GM18909 (cell line): ENCODE measurements around the gene PVRIG.
"Not testable (repeated sequence)": the region's sequence is repeated elsewhere in the genome, so short reads cannot be mapped to it uniquely, and the experiment has no call there.

ENCODE experiments used
- ATAC-seq: cut with Tn5 transposase; IDR thresholded peaks from one replicate; pipeline ENCODE4 v1.9.1; 2021; ENCODE audit warnings: mild to moderate bottlenecking; ENCODE audit not compliant: unreplicated experiment, poor library complexity

PVRIG gene

DNA sequence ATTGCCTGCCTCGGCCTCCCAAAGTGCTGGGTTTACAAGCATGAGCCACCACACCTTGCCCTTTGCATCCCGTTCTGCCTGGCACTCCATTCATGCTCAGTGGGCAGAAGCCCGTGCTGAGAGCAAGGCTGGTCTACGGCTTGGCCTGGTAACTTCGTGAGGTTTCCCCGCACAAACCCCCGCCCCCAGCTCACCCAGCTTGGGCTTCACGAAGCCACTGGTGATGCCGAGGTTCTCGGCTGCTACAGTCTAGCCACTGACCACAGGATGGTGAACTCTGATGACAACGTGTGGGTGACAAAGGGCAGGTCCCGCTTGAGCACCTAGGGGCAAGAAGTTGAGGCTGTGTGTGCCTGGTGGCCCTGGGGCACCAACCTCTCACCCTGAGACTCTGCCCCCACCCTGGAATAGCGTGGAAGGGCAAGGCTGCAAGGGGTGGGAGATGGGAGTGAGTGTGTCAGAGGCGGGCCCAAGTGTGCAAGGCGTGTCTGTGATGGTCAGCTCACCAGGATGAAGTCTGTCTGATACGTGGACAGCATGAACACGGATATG is 3.7 kb downstream of the PVRIG start:
- not testable (repeated sequence) for ATAC-seq

DNA sequence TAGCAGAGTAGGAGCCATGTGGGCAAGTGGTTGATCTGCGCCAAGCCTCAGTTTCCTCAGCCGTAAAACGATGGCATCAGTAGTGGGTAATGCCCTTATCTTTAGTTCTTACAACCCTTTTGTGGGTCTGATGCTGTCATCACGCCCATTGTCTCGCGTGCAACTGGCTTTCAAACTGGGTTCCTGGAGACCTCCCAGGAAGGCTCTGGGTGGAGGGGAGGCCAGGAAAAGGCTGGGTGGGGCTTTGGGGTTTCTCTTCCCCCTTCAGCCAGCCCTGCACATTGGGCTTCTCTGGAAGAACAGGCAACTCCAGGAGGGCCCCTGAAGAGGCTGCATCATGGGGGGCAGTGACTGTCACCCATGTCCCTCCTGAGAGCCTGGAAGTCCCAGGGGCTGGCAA is 5.1 kb downstream of the PVRIG start:
- not testable (repeated sequence) for ATAC-seq

DNA sequence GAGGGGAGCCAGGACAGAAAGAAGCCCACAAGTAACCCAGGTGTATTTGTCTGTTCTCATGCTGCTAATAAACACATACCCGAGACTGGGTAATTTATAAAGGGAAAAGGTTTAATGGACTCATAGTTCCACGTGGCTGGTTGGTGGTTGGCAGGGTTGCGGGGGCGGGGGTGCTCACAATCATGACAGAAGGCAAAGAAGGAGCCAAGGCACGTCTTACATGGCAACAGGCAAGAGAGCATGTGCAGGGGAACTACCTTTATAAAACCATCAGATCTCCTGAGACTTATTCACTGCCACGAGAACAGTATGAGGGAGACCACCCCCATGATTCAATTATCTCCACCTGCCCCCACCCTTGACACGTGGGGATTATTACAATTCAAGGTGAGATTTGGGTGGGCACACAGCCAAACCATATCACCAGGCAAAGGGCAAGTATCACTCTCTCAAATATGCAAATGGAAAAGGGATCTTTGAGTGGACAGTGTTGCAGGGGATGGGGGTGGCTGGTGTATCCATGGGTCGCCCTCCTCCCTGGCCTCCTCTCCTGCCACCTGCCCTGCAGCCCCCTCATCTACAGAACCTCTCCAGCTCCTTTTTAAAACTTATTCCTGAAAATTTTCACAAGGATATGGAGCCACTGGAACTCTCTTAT is 15.0 kb downstream of the PVRIG start:
- not testable (repeated sequence) for ATAC-seq

DNA sequence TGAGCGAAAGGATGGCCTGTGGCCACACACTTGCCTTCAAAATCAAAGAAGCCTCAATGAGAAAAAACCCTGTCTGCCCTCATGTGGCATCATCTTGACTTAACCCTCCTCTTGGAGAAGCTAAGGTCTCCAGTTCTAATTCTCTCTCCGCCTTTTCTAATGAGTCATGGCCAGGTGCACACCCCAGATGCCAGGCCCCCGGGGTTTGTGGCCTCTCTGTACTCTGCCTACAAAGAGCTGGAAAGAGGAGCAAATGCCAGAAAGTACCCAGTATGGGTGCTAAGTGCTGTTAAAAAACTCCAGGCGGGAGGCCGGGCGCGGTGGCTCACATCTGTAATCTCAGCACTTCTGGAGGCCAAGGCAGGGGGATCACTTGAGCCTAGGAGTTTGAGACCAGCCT is 20.2 kb downstream of the PVRIG start:
- not testable (repeated sequence) for ATAC-seq

DNA sequence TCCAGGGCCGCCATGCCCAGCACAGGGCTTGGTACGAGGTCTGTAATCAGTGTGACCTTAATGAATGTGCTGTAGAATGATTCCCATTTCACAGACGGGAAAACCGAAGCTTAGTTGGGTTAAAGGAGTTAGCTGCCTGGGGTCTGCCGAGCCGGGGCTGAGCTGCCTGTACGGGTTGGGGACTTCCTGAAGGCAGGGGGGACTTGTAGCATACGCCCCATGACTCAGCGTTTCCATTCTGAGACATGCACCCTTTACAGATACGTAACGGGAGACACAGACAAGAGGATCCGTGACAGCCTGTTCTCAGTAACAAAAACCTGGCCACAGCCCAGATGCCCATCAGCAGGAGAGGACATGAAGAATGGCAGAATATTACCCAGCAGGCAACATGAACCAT is 23.6 kb downstream of the PVRIG start:
- ATAC-seq = not testable (repeated sequence)

DNA sequence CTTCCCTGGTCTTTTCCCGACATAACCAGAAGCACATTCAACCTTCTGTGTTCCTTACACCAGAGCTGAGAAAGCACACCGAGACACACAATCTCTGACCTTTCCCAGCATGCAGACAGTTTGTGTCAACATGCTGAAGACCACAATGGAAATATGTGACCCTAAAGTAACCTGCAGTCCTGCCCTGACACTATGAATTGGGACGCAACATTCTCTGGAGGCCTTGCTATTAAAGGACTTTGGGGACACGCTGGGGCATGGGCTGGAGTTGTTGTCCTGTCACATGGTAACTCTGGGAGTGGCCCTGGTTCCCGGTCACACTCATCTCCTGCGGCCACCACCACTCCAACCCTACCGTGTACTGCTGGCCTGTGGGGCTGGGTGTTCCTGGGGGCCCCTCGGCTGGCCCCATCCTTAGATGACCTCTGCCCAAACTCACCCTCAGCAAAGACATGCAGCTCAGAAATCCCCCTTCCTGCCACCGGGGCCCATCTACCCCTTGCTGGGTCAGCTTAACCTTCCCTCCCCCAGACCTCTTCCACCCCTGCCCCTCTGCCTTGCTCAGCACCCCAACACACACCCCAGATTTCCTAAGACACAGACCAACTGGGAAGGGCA is 25.3 kb downstream of the PVRIG start:
- ATAC-seq = not testable (repeated sequence)

DNA sequence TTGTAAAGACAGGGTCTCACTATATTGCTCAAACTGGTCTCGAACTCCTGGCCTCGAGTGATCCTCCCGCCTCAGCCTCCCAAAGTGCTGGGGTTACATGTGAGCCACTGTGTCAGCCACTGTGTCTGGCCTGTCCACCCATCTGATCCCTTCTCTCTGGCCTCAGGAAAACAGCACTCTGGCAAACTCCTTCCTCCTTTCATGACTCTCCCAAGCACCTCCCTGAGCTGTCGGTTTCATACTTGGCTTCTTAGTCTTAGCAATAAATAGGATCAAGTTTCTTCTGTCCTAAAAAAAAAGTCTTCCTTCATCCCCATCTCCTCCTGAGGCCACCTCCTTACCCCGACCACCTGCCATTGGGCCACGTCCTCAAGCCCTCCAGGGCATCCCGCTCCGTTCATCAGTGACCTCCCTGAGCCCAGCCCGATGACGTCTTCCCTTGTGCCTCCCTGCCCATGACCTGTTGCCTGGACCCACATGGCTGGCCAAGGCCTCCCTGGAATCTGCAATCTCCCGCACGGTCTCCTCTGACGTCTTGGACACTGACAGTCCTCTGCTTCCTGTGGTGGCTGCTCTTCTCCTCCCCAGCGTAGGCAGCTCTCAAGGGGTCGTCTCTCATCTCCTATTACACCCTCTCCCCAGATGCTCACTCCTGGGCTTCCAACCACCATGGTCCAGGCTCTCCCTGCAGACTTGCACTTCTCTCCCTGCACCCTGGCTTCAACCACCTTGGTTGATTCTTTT is 26.5 kb downstream of the PVRIG start:
- ATAC-seq = not testable (repeated sequence)

DNA sequence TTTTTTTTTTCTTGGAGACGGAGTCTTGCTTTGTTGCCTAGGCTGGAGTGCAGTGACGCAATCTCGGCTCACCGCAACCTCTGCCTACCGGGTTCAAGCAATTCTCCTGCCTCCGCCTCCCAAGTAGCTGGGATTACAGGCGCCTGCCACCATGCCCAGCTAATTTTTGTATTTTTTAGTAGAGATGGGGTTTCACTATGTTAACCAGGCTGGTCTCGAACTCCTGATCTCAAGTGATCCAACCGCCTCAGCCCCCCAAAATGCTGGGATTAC is 27.1 kb downstream of the PVRIG start:
- ATAC-seq = not testable (repeated sequence)

DNA sequence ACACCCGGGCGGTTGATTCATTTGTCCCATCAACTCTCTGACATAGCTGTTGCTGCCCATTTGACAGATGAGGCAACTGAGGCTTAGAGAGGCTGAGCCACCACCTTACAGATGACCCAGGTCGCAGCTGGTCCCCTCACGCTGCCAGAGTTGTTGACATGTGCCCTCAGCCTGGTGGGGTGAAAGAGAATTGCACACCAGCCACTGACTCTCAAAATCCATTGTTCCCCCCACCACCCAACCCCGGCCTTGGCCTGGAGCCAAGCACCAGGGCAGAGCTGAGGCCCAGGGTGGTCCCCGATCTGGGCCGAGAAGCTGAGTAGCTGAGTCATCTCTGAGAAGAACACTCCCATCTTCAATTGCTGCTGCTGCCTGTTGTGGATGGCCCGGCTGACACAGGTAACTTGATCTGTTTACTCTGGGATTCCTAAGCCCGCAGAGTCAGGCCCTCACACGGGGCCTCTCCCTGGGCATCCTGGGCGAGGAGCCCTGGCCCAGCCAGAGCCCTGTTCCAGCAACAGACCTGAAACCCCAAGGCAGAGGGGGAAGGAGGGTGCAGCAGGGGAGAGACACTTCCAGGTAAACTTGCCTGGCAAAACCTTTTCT is 27.5 kb downstream of the PVRIG start:
- ATAC-seq = no peak

DNA sequence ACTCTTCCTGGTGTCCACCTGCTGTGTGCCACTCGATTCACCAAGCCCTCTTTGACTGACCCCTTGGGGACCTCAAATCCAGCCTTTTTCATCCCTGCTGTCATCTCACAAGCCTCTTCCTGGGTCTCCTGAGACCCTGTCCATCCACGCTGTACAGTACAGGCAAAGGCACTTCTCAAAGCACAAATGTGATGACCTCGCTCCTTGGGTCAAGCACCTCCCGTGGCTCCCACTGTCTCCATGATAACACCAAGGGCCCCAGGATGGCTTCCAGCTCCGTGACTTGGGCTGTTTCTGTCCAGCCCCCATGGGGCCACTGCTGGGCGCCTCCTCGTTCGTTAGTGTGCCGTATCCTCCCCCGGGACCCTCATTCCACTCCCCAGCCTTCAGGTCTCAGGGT is 28.7 kb downstream of the PVRIG start:
- no peak for ATAC-seq

DNA sequence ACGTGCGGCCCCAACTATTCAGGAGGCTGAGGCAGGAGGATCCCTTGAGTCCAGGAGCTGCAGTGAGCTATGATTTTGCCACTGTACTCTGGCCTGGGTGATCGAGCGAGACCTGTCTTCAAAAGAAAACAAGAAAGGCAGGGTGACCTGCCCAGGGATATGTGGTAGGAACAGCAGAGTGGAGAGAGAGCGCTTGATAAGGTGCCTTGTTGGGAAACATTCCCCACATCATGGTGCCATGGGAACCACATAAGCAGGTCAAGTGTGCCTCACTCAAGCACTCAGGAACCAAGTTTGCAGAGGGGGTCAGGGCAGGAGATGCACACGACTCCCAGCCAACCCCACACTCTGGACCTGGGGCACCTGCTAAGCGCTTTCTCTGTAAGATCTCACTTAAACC is 37.3 kb downstream of the PVRIG start:
- no peak for ATAC-seq

DNA sequence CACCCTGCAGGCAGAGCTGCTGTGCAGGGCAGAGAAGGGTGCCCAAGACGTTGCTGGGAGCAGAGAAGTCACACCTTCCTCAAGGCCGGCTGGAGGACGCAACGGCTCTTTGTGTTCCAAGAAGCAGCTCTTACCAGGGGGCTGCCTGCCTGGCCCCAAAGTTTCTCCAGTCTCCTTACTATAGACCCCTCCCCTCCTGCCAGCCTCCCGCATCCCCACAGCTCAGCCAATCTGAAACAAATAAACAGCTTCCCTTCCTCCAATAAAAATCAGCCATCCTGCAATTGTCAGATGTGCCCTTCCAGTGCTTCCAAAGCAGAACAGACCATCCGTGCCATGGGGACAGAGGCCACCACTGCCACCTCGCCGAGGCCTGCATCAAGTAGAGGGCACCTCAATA is 40.2 kb downstream of the PVRIG start:
- ATAC-seq = not testable (repeated sequence)

DNA sequence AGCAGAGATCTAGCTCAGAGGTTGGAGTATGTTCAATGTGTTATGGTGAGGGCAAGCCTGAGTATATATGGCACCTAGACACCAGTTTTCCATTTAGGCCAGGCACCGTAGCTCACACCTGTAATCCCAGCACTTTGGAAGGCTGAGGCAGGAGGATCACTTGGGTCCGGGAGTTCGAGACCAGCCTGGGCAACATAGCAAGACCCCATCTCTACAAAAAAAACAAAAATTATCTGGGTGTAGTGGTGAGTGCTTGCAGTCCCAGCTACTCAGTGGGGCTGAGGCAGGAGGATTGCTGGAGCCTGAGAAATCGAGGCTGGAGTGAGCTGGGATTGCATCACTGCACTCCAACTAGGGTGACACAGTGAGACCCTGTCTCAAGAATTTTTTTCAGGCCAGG is 43.1 kb downstream of the PVRIG start:
- not testable (repeated sequence) for ATAC-seq

DNA sequence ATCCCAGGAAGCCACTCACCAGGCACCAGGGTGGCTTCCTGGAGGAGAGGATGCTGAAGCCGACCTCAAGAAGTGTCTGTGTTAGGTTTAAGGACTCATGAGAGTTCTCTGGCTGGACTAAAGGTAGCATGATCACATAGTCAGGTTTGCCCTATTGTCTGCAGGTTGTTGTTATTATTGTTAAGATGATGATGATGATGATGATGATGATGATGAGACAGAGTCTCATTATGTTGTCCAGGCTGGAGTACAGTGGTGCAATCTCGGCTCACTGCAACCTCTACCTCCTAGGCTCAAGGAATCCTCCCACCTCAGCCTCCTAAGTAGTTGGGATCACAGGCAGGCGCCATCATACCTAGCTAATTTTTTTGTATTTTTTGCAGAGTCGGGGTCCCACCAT is 44.5 kb downstream of the PVRIG start:
- ATAC-seq = not testable (repeated sequence)

DNA sequence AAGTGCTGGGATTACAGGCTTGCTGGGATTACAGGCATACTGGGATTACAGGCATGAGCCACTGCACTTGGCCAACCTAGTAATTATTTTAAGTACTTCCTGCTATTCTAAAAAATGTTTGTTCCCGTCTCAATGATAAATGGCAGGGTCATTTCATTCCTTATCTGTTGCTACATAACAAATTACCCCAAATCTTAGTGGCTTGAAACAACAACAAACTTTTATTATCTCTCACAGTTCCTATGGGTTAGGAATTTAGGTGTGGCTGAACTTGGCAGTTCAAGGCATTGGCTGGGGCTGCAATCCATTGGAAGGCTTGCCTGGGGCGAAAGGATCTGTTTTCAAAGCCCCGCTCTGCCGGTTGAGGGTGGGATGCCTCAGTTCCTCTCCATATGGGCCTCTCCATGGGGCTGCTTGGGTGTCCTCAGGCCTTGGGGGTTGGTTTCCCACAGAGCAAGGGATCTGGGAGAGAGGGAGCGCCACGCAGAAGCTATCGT is 45.0 kb downstream of the PVRIG start:
- not testable (repeated sequence) for ATAC-seq

DNA sequence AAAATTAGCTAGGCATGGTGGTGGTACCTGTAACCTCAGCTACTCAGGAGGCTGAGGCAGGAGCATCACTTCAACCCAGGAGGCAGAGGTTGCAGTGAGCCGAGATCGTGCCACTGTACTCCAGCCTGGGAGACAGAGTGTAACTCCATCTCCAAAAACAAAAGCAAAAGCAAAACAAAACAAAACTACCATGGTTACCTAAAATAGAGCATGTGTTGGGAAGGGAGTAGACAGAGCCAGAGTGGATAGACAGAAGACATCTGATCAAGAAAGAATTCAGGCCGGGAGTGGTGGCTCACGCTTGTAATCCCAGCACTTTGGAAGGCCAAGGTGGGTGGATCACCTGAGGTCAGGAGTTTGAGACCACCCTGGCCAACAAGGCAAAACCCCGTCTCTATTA is 46.1 kb downstream of the PVRIG start:
- ATAC-seq = not testable (repeated sequence)

DNA sequence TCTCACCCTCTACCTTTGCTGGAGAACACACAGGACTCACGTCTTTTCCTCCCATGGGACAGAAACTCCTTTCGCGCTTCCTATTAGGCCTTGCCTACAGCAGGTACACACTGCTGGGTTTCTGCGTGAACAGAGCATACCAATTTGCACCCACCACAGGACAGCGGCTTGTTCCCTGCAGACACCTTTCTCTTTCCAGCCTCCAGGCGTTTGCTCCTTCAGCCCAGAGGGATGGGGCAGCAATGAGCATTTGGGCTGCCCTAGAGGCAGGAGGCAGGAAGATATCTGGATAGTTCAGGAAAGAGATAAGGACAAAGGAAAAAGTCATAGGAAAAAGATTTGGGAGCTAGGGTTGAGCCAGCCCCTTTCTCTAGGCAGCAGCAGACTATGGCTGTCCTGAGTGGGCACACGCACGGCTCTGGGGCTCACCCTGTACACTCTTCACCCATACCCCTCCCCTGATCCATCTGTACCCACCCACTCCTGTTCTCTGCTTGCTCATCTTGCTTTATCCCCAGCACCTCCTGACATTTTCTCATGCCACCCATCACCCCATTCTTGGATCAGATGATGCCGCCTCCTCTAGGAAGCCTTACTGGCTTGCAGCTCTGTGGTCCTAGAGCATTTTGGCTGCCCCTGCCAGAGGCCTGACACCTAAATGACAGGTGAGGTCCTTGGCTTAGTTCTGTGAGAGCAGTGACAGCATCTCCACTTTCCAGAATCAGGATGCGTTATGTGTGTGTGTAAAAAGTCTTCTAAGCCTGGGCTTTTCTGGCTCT is 47.0 kb downstream of the PVRIG start:
- ATAC-seq = no peak

DNA sequence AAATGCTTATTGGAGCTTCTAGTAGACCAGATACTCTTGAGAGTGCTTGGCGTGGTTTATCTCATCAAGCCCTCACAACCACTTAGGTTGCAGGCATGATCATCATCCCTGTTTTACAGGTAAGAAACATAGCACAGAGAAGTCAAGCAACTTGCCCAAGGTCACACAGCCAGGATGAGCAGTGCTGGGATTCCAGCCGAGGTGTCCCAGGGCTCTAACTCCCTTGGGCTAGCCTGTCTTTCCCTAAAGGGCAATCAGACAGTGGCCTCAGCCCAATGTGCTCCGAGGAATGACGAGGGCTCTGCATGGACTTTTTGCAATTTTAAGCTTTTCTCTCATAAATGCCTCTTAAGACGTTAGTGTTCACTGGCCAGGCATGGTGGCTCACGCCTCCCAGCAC is 47.9 kb downstream of the PVRIG start:
- ATAC-seq = no peak

DNA sequence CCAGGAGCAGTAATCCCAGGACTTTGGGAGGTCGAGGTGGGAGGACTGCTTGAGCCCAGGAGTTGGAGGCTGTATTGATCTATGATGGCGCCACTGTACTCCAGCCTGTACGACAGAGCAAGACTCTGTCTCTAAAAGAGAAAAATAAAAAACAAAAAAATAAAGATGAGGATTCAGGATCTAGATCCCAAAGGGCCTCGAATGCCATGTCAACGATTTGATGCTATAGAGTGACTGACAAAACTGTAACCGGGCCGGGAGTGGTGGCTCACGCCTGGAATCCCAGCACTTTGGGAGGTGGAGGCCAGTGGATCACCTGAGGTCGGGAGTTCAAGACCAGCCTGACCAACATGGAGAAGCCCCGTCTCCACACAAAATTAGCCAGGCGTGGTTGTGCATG is 49.1 kb downstream of the PVRIG start:
- not testable (repeated sequence) for ATAC-seq
